WERI-Rb-1 (cell line): ENCODE results near the gene CADM2.

ENCODE experiments used
- DNase-seq: peaks from one replicate; pipeline ENCODE4 v3.0.0-alpha.2; 2020
- H3K27ac ChIP-seq: fragments of 250-450 bp; sonication (Bioruptor Pico); 2 replicates; pipeline ENCODE4 v1.5.1; 2020; ENCODE audit warnings: mild to moderate bottlenecking, moderate library complexity
- H3K27me3 ChIP-seq: fragments of 250-450 bp; sonication (Bioruptor Pico); 2 replicates; pipeline ENCODE4 v1.5.1; 2021; ENCODE audit warnings: mild to moderate bottlenecking, low read depth, moderate library complexity; ENCODE audit not compliant: insufficient read depth, severe bottlenecking
- H3K36me3 ChIP-seq: fragments of 250-450 bp; sonication (Bioruptor Pico); 2 replicates; pipeline ENCODE4 v1.5.1; 2020; ENCODE audit warnings: mild to moderate bottlenecking, moderate library complexity
- H3K4me3 ChIP-seq: 2 replicates; pipeline ENCODE4 v1.5.1; 2011; ENCODE audit warnings: low read depth, mild to moderate bottlenecking, control low read depth, low read length
- H3K9me3 ChIP-seq: fragments of 250-450 bp; sonication (Bioruptor Pico); 2 replicates; pipeline ENCODE4 v1.5.1; 2021; ENCODE audit warnings: mild to moderate bottlenecking, moderate library complexity; ENCODE audit not compliant: severe bottlenecking
- TF ChIP-seq, protein P1 (sequence below): IDR thresholded peaks from 2 replicates; pipeline ENCODE4 v1.5.1; 2011; ENCODE audit warnings: low read depth, mild to moderate bottlenecking, control low read depth, inconsistent platforms, low read length

The CADM2 gene

GRCh38 chr3:85851071-85851470 lies 892.3 kb downstream of the CADM2 start:
- Histone ChIP-seq H3K27ac (no peak overlapping the region), H3K4me3 (no peak overlapping the region), H3K36me3 (no peaks in the 10 kb centered on the region), H3K27me3 (no peaks in the 10 kb centered on the region), H3K9me3 (no peaks in the 10 kb centered on the region)
- DNase-seq: no peak
- TF ChIP-seq, protein P1, sequence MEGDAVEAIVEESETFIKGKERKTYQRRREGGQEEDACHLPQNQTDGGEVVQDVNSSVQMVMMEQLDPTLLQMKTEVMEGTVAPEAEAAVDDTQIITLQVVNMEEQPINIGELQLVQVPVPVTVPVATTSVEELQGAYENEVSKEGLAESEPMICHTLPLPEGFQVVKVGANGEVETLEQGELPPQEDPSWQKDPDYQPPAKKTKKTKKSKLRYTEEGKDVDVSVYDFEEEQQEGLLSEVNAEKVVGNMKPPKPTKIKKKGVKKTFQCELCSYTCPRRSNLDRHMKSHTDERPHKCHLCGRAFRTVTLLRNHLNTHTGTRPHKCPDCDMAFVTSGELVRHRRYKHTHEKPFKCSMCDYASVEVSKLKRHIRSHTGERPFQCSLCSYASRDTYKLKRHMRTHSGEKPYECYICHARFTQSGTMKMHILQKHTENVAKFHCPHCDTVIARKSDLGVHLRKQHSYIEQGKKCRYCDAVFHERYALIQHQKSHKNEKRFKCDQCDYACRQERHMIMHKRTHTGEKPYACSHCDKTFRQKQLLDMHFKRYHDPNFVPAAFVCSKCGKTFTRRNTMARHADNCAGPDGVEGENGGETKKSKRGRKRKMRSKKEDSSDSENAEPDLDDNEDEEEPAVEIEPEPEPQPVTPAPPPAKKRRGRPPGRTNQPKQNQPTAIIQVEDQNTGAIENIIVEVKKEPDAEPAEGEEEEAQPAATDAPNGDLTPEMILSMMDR: no peak

DNA sequence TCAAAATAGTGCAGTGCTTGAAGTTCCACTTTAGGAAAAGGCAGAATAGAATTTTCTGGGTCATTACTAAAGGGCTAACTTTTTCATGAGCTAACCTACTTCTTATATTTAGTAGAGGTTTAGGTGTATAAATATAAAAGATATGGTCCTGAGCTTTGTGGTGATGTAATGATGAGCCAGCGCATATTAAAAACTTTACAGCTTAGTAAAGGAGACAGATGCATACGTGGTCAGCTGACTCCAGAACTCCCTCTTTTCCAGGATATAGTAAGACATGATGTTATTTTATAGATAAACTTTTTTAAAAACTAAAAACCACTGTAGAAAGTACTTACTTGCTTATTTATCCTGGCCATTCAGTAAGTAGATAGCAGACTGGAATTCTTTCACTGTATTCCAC lies 895.0 kb downstream of the CADM2 start:
- H3K9me3 ChIP-seq: no peaks in the 10 kb centered on the region
- no peak overlapping the region for H3K27ac ChIP-seq
- no peaks in the 10 kb centered on the region for H3K27me3 ChIP-seq
- TF ChIP-seq, protein P1: no peak
- H3K36me3 ChIP-seq: no peaks in the 10 kb centered on the region
- no peak overlapping the region for H3K4me3 ChIP-seq
- DNase-seq: no peak

DNA sequence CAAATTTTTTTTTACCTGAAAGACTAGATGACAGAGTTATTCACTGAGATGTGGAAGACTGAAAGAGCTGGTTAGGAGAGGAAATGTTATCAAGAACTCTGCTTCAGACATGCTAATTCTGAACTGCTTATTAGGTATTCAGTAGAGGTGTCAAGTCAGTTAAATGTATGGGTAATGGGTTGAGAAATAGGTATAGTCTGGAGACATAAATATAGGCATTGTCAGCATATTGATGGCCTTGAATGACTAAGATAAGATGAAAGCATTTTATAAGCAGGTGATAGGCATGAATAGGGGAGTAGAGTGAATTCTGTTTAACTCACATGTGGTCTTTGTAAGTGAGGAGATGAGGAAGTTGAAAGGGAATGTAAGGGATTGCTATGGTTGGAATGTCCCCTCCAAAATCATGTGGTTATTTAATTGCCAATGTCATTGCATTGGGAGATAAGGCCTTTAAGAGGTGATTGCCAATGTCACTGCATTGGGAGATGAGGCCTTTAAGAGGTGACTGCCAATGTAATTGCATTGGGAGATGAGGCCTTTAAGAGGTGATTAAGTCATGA lies 904.2 kb downstream of the CADM2 start:
- no peaks in the 10 kb centered on the region for H3K36me3 ChIP-seq
- H3K27me3 ChIP-seq: no peaks in the 10 kb centered on the region
- H3K27ac ChIP-seq: no peak overlapping the region
- no peak for DNase-seq
- H3K9me3 ChIP-seq: no peaks in the 10 kb centered on the region
- no peak overlapping the region for H3K4me3 ChIP-seq
- TF ChIP-seq, protein P1: no peak

- H3K36me3 ChIP-seq: no peaks in the 10 kb centered on the region
- no peaks in the 10 kb centered on the region for H3K27me3 ChIP-seq
- H3K9me3 ChIP-seq: no peaks in the 10 kb centered on the region
- TF ChIP-seq, protein P1: no peak
- H3K4me3 ChIP-seq: no peak overlapping the region
- DNase-seq: no peak
- no peak overlapping the region for H3K27ac ChIP-seq
These were observed 906.1 kb downstream of the CADM2 start for GRCh38 chr3:85864896-85865295.

GRCh38 chr3:85867072-85867471 lies 908.3 kb downstream of the CADM2 start:
- DNase-seq: no peak
- Histone ChIP-seq H3K27ac (no peak overlapping the region), H3K27me3 (no peaks in the 10 kb centered on the region), H3K4me3 (no peak overlapping the region), H3K36me3 (no peaks in the 10 kb centered on the region), H3K9me3 (no peaks in the 10 kb centered on the region)
- TF ChIP-seq, protein P1: no peak

DNA sequence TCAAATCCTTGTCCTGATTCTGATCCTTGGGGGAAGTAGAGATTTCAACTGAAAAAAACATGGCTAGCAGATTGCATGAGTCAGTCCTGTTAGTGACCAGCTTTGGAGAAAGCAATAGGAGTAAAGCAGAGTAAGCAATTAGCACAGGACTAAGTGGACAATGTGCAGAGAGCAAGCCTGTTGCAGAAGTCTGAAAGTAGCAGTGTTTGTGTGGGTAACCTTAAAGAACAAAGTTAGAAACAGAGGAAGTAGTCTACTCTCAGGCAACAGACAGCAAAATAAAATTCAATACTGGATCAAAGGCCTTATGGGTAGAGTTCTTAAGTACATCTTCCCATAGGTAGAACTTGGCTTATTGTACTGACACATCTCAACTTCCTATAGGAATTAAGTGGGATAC lies 916.8 kb downstream of the CADM2 start:
- DNase-seq: no peak

More for the DNA sequence above, 916.8 kb downstream of the CADM2 start:
- no peaks in the 10 kb centered on the region for H3K36me3 ChIP-seq
- no peaks in the 10 kb centered on the region for H3K27me3 ChIP-seq
- H3K27ac ChIP-seq: no peak overlapping the region
- no peaks in the 10 kb centered on the region for H3K9me3 ChIP-seq
- H3K4me3 ChIP-seq: no peak overlapping the region
- TF ChIP-seq, protein P1: no peak
